HG02642 (cell line): ENCODE measurements around the gene BCAS1.

Experiments used
- ATAC-seq: cut with Tn5 transposase; IDR thresholded peaks from one replicate; pipeline ENCODE4 v1.9.1; 2021; ENCODE audit warnings: mild to moderate bottlenecking; ENCODE audit not compliant: unreplicated experiment, poor library complexity

BCAS1 gene

GRCh38 chr20:53898556-53898931 lies 171.8 kb downstream of the BCAS1 start:
- ATAC-seq = no peak

GRCh38 chr20:53897884-53898555 lies 172.4 kb downstream of the BCAS1 start:
- no peak for ATAC-seq

- no peak for ATAC-seq
These were observed 173.7 kb downstream of the BCAS1 start for GRCh38 chr20:53896647-53897046.

- no peak for ATAC-seq
These were observed 174.4 kb downstream of the BCAS1 start for GRCh38 chr20:53896041-53896440.

GRCh38 chr20:53895385-53895755 lies 175.0 kb downstream of the BCAS1 start:
- ATAC-seq = no peak

GRCh38 chr20:53894707-53895384 lies 175.5 kb downstream of the BCAS1 start:
- ATAC-seq = no peak
